ENCODE measurements around the gene SLC37A3. TPM values are rescaled to one million over a fixed set of nuclear protein-coding genes. Genes with fewer than 3 reads are reported as not detected.

The SLC37A3 gene
- total RNA-seq, 1 experiment from 2014 or later = 57.8 TPM

DNA sequence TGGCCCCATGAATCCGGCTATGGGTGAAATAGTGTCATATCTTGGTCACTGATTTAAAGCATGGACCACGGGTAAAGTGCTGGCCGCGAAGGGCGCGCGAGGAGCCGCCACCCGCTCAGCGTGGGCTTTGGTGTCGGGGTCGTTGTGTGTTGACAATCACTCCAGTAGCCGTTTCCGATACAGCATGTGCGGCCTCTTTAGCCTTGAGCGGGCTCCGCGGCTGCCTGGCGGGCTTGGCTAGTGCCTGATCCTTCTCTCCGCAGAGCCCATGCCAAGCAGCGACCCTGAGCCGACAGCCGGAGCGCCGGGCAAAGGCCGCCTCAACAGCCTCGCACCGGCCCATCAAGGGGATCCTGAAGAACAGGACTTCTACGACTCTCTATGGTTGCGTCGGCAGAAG lies 105.9 kb downstream of the SLC37A3 start:
- TF ChIP-seq REST (IDR thresholded peaks at IDR 0.05; ENCODE audit: insufficient read depth in 1 of 2, low read depth in 2 of 2, low read length in 1 of 2) = no peak
- no peak for TF ChIP-seq TCF7L2 (IDR thresholded peaks at IDR 0.05; ENCODE audit: low read depth, low read length)
- TF ChIP-seq CTCF (IDR thresholded peaks at IDR 0.05) = no peak
- TF ChIP-seq POLR2AphosphoS5 (IDR thresholded peaks at IDR 0.05; ENCODE audit: low read depth, low read length) = no peak
- no peak for TF ChIP-seq SIN3A (IDR thresholded peaks at IDR 0.05; ENCODE audit: borderline replicate concordance, insufficient read depth, low read depth, low read length)
- Histone ChIP-seq H3K4me1 (ENCODE audit: control insufficient read depth, insufficient read depth, low read length) (no peaks in the 10 kb centered on the region), H3K27ac (ENCODE audit: low read length) (no peak overlapping the region), H3K4me3 (ENCODE audit: low read depth in 2 of 2, low read length in 2 of 2) (no peak overlapping the region), H3K9me3 (ENCODE audit: control insufficient read depth, insufficient read depth, low read depth, low read length) (no peaks in the 10 kb centered on the region), H3K27me3 (ENCODE audit: control insufficient read depth, insufficient read depth, low read length) (no peaks in the 10 kb centered on the region), H3K36me3 (ENCODE audit: control insufficient read depth, insufficient read depth, low read length) (no peaks in the 10 kb centered on the region)
- intact Hi-C loops (cut with micrococcal nuclease; ENCODE audit: unreplicated experiment) (no loop called here), in situ Hi-C loops (cut with HindIII; ENCODE audit: low pct_unique_long_range_greater_than_20kb, low sequenced_read_pairs) (no loop called here)
- ChIA-PET CTCF (interaction anchor here (0.7 kb wide), 1 partner anchor 24 kb away, joined by 7 read pairs; no protein-coding TSS in a partner anchor), POLR2A (no interaction called here)
- BruUV-seq (replicated peaks) = no TSS peak
- no peak for ATAC-seq
- DNase-seq (ENCODE audit: low read depth, low spot score) = no peak

DNA sequence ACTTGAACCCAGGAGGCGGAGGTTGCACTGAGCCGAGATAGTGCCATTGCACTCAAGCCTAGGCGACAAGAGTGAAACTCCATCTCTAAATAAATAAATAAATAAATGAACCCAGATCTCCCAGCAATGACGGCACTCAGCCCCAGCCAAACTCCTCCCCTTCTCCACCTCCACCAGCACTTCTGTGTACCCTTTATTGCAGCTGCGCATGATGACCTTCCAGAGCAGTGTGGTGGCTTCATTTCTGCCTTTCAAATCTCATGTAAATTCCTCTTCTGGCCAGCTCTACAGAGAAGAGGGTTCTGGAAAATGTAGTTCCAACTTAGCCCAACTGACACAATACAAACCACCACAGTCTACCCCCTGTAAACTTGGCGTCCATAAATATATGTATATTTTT lies 108.5 kb downstream of the SLC37A3 start:
- POLR2A ChIA-PET = no interaction called here
- no peaks in the 10 kb centered on the region for H3K36me3 ChIP-seq (ENCODE audit: control insufficient read depth, insufficient read depth, low read length)
- DNase-seq (ENCODE audit: low read depth, low spot score) (no peak), ATAC-seq (no peak)
- CTCF ChIA-PET = no interaction called here
- H3K4me1 ChIP-seq (ENCODE audit: control insufficient read depth, insufficient read depth, low read length) = no peaks in the 10 kb centered on the region
- TF ChIP-seq CTCF (IDR thresholded peaks at IDR 0.05) (no peak), TCF7L2 (IDR thresholded peaks at IDR 0.05; ENCODE audit: low read depth, low read length) (no peak), REST (IDR thresholded peaks at IDR 0.05; ENCODE audit: insufficient read depth in 1 of 2, low read depth in 2 of 2, low read length in 1 of 2) (no peak), POLR2AphosphoS5 (IDR thresholded peaks at IDR 0.05; ENCODE audit: low read depth, low read length) (no peak), SIN3A (IDR thresholded peaks at IDR 0.05; ENCODE audit: borderline replicate concordance, insufficient read depth, low read depth, low read length) (no peak)
- in situ Hi-C loops (cut with HindIII; ENCODE audit: low pct_unique_long_range_greater_than_20kb, low sequenced_read_pairs) (no loop called here), intact Hi-C loops (cut with micrococcal nuclease; ENCODE audit: unreplicated experiment) (no loop called here)
- no peaks in the 10 kb centered on the region for H3K27me3 ChIP-seq (ENCODE audit: control insufficient read depth, insufficient read depth, low read length)
- H3K9me3 ChIP-seq (ENCODE audit: control insufficient read depth, insufficient read depth, low read depth, low read length) = no peaks in the 10 kb centered on the region
- no peak overlapping the region for H3K27ac ChIP-seq (ENCODE audit: low read length)
- no TSS peak for BruUV-seq (replicated peaks)
- no peak overlapping the region for H3K4me3 ChIP-seq (ENCODE audit: low read depth in 2 of 2, low read length in 2 of 2)
